ENCODE results near the gene ZNF638.

DNA sequence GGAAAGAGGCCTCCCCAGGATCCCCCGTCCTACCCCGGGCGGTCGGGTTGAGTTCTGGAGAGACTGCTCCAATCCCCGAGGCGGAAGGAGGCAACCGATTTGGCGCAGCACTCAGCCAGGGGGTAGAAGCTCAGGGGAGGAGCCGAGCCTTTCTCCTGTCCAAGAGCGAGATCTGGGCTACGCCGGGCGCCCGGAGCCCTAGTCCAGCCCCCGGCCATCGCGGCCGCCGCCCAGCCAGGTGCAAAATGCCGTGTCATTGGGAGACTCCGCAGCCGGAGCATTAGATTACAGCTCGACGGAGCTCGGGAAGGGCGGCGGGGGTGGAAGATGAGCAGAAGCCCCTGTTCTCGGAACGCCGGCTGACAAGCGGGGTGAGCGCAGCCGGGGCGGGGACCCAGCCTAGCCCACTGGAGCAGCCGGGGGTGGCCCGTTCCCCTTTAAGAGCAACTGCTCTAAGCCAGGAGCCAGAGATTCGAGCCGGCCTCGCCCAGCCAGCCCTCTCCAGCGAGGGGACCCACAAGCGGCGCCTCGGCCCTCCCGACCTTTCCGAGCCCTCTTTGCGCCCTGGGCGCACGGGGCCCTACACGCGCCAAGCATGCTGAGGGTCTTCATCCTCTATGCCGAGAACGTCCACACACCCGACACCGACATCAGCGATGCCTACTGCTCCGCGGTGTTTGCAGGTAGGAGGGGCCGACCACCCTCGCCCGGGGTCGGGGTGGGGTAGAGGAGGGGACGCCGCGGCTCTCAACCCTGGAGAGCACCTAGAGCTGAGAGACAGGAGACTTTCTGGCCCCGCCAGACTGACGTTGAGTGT, 122.0 kb downstream of the ZNF638 start, which contains the start of gene DYSF:
- TF ChIP-seq SIN3A (IDR thresholded peaks at IDR 0.05; ENCODE audit: borderline replicate concordance, insufficient read depth, low read length) (no peak), TAF1 (IDR thresholded peaks at IDR 0.05; ENCODE audit: borderline replicate concordance, insufficient read depth, low read length) (no peak)
